Measurements from ENCODE around the gene BAIAP2. TPM values are rescaled to one million over a fixed set of nuclear protein-coding genes. Genes with fewer than 3 reads are reported as not detected.
A peak's percentile ranks its signal among the peaks of the same experiment; 100 is the strongest.

BAIAP2 gene
- total and polyA plus RNA-seq, 2 donors from 2014 or later: 44.5 to 45.8 TPM

DNA sequence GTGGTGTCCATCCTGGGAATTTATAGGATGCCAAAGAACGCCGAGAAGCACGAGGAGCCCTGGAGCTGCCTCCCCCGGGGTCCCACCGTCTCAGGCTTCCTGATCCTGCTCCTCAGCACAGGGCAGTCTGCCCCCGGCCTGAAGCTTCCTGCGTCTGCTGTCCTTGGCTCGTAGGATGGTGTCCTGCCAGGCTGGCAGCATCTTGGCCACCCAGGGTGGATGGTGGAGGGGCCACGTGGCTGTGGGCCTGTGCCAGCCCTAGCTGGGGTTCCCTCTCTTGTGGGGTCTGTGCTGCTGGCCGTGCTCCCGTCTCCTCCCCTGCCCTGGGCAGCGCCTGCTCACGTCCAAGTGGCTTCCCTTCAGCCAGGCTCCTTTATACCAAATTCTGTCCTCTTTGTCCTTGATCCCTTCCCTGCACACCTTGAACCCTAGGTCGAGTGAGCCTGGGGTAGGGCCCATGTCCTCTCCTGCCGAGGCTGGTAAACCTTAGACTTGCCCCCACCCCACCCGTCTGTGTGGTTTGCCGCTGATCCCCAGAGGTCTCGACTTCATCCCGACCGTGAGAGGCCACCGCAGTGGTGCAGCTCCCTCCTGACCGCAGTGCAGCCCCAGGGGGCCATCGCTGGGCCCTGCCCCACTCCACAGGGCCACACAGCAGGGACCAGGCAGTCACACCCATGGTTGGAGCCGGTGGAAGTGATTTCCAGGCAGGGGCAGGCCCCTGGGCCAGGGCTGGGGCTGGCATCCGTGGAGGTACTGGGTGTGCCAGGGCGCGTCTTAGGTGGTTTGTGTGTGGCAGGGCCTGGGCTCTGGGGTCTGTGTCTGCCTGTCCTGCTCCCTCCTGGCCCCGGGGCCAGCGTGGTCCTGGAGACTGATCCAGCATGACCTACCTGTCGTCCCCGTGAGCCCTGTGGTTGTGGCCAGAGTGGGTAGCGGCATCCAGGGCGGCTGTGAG, 46.5 kb downstream of the BAIAP2 start:
- peak overlapping the region in 1 of 2 donors; percentile 88 for H3K27ac ChIP-seq (ENCODE audit: low read depth in 2 of 2, low read length in 2 of 2)
- DNase-seq (no peak), FAIRE-seq (no peak)
- intact Hi-C loops (cut with DNase I): no loop called here
- peaks cover 0 to 24% (median 23%) of the 10 kb centered on the region in 3 donors for H3K4me1 ChIP-seq (ENCODE audit: control insufficient read depth in 2 of 3, insufficient read depth in 2 of 3, low read depth in 1 of 3, low read length in 3 of 3)
- no peak overlapping the region for H3K4me3 ChIP-seq (ENCODE audit: low read length in 3 of 3)
- H3K27me3 ChIP-seq (ENCODE audit: control insufficient read depth, insufficient read depth, low read length): no peaks in the 10 kb centered on the region
- H3K9ac ChIP-seq (ENCODE audit: low read length in 3 of 3): no peak overlapping the region
- no peaks in the 10 kb centered on the region for H3K9me3 ChIP-seq (ENCODE audit: control insufficient read depth in 2 of 3, insufficient read depth in 1 of 3, low read length in 3 of 3)
- H3K36me3 ChIP-seq (ENCODE audit: control insufficient read depth in 2 of 3, insufficient read depth in 3 of 3, low read length in 3 of 3): peaks cover 0 to 18% (median 8%) of the 10 kb centered on the region in 3 donors
- TF ChIP-seq, protein P1, sequence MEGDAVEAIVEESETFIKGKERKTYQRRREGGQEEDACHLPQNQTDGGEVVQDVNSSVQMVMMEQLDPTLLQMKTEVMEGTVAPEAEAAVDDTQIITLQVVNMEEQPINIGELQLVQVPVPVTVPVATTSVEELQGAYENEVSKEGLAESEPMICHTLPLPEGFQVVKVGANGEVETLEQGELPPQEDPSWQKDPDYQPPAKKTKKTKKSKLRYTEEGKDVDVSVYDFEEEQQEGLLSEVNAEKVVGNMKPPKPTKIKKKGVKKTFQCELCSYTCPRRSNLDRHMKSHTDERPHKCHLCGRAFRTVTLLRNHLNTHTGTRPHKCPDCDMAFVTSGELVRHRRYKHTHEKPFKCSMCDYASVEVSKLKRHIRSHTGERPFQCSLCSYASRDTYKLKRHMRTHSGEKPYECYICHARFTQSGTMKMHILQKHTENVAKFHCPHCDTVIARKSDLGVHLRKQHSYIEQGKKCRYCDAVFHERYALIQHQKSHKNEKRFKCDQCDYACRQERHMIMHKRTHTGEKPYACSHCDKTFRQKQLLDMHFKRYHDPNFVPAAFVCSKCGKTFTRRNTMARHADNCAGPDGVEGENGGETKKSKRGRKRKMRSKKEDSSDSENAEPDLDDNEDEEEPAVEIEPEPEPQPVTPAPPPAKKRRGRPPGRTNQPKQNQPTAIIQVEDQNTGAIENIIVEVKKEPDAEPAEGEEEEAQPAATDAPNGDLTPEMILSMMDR (IDR thresholded peaks at IDR 0.05; ENCODE audit: borderline replicate concordance, extremely low read depth, insufficient read depth): no peak

DNA sequence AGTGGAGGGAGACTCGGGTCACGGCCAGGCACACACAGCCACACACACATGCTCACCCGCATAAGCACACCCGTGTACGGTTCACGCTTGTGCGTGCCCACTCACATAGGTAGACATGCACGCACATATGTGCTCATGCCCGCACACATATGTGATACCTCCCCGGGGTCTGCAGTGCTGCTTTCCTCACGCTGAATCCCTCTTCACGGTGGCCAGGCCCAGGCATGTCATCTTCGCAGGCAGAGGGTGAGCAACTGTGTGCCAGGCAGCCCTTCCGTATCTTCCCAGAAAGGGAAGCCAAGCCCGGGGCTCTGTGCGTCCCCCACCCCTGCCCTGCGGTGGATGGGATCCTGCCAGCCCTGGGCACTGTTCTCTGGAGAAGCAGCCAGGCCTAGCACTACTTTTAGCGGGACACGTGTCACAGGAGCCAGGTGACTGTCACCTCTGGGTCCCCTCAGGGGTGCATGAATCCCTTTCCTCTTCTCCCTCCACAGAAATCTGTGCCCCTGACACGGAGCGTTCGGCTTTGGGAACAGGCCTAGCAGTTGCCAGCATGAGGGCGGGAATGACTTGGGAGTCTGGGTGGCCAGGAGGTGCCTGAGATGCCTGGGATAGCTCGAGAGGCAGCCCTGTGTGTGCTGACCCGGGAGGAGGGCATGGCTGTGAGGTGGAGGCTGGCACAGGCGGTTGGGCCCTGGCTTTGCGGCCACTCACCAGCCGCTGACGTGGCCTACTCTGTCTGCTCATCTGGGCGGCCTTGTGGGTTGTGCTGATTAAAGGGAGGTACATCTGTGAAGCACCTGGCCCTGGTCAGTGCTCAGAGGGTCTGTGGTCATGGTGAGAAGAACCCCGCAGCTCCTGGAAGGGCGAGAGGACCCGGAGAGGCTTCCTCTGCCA, 47.5 kb downstream of the BAIAP2 start:
- peak overlapping the region in 1 of 3 donors; percentile 43 for H3K9ac ChIP-seq (ENCODE audit: low read length in 3 of 3)
- intact Hi-C loops (cut with DNase I): no loop called here
- H3K9me3 ChIP-seq (ENCODE audit: control insufficient read depth in 2 of 3, insufficient read depth in 1 of 3, low read length in 3 of 3): no peaks in the 10 kb centered on the region
- peaks cover 0 to 24% (median 23%) of the 10 kb centered on the region in 3 donors for H3K4me1 ChIP-seq (ENCODE audit: control insufficient read depth in 2 of 3, insufficient read depth in 2 of 3, low read depth in 1 of 3, low read length in 3 of 3)
- H3K4me3 ChIP-seq (ENCODE audit: low read length in 3 of 3): no peak overlapping the region
- H3K27ac ChIP-seq (ENCODE audit: low read depth in 2 of 2, low read length in 2 of 2): peak overlapping the region; percentile 79 to 88
- H3K36me3 ChIP-seq (ENCODE audit: control insufficient read depth in 2 of 3, insufficient read depth in 3 of 3, low read length in 3 of 3): peaks cover 0 to 28% (median 6%) of the 10 kb centered on the region in 3 donors
- no peaks in the 10 kb centered on the region for H3K27me3 ChIP-seq (ENCODE audit: control insufficient read depth, insufficient read depth, low read length)
- TF ChIP-seq, protein P1 (IDR thresholded peaks at IDR 0.05; ENCODE audit: borderline replicate concordance, extremely low read depth, insufficient read depth): no peak
- FAIRE-seq (no peak), DNase-seq (no peak)

DNA sequence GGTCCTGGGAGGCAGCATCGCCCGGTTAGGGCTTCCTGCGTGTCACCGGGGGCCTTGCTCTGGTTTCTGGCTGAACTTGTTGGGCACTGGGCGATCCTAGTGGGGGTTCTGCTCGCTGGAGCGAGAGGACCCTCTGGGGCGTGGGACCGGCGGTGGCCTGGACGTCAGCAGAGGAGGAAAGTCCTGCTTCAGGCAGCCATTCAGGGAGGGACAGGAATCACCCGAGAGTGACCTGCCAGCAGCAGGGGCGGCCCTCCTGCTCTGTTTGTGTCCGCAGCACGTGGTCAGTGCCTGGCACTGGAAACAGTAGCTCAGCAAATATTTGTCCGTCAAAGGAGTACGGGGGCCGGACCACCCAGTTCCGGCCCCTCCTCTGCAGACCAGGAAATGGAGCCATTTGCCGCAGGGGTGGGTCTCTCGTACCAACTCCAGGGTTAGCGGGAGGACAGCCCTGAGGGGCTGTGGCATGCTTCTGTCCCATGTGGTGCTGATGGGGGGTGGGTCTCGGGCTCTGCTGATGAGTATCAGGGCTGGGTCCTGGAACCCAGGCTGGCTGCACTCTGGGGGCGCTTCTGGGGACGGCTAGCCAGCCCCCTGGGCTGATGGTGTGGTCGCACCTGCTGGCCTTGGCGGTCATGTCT, 48.3 kb downstream of the BAIAP2 start:
- Histone ChIP-seq H3K27me3 (ENCODE audit: control insufficient read depth, insufficient read depth, low read length) (no peaks in the 10 kb centered on the region), H3K9ac (ENCODE audit: low read length in 3 of 3) (peak overlapping the region in 1 of 3 donors; percentile 43), H3K27ac (ENCODE audit: low read depth in 2 of 2, low read length in 2 of 2) (peak overlapping the region; percentile 79 to 88), H3K9me3 (ENCODE audit: control insufficient read depth in 2 of 3, insufficient read depth in 1 of 3, low read length in 3 of 3) (no peaks in the 10 kb centered on the region), H3K4me1 (ENCODE audit: control insufficient read depth in 2 of 3, insufficient read depth in 2 of 3, low read depth in 1 of 3, low read length in 3 of 3) (peaks cover 0 to 24% (median 23%) of the 10 kb centered on the region in 3 donors), H3K36me3 (ENCODE audit: control insufficient read depth in 2 of 3, insufficient read depth in 3 of 3, low read length in 3 of 3) (peaks cover 0 to 36% (median 6%) of the 10 kb centered on the region in 3 donors), H3K4me3 (ENCODE audit: low read length in 3 of 3) (no peak overlapping the region)
- DNase-seq (peak in 4 of 5 donors; percentile 90 to 94 (median 92)), FAIRE-seq (no peak)
- TF ChIP-seq, protein P1 (IDR thresholded peaks at IDR 0.05; ENCODE audit: borderline replicate concordance, extremely low read depth, insufficient read depth): no peak
- intact Hi-C loops (cut with DNase I): no loop called here

All from kidney (tissue), 14 donors.